Measurements from ENCODE around the gene RAB31. TPM values are rescaled to one million over a fixed set of nuclear protein-coding genes. Genes with fewer than 3 reads are reported as not detected.

The RAB31 gene
- polyA plus RNA-seq, 1 donor (not counting 4 experiments of a cell fraction or from before 2014, with no cell fraction given): 47.0 TPM

- TF ChIP-seq CTCF (optimal IDR thresholded peaks at IDR 0.05 in 1 of 3, IDR thresholded peaks at IDR 0.05 in 1 of 3, conservative IDR thresholded peaks at IDR 0.05 in 1 of 3; ENCODE audit: extremely low read depth in 1 of 3, insufficient read depth in 2 of 3, low read length in 3 of 3) (no peak), EZH2 (IDR thresholded peaks at IDR 0.05; ENCODE audit: low read length) (no peak)
- Histone ChIP-seq H3K9me3 (ENCODE audit: control insufficient read depth, low read depth, low read length) (no peaks in the 10 kb centered on the region), H3K79me2 (ENCODE audit: control insufficient read depth, insufficient read depth, low read length) (no peaks in the 10 kb centered on the region), H3K9me1 (ENCODE audit: control insufficient read depth, extremely low read depth, insufficient read depth, low read length) (peaks cover 2% of the 10 kb centered on the region), H3K36me3 (ENCODE audit: control insufficient read depth in 2 of 2, extremely low read depth in 1 of 2, insufficient read depth in 2 of 2, low read length in 2 of 2) (no peaks in the 10 kb centered on the region), H3K27me3 (ENCODE audit: control insufficient read depth, extremely low read depth, insufficient read depth, low read length) (no peaks in the 10 kb centered on the region), H4K20me1 (ENCODE audit: control insufficient read depth, extremely low read depth, insufficient read depth, low read length) (no peaks in the 10 kb centered on the region), H3K27ac (ENCODE audit: control insufficient read depth, insufficient read depth, low read length) (no peak overlapping the region), H2AFZ (ENCODE audit: control insufficient read depth, low read length) (no peak overlapping the region), H3K9ac (ENCODE audit: control insufficient read depth, extremely low read depth, insufficient read depth, low read length) (no peak overlapping the region), H3K4me3 (ENCODE audit: control insufficient read depth in 2 of 3, extremely low read depth in 1 of 3, insufficient read depth in 2 of 3, low read depth in 1 of 3, low read length in 3 of 3) (no peak overlapping the region), H3K4me2 (ENCODE audit: control insufficient read depth, extremely low read depth, insufficient read depth, low read depth, low read length) (no peak overlapping the region), H3K4me1 (ENCODE audit: control insufficient read depth, extremely low read depth, insufficient read depth, low read length) (no peaks in the 10 kb centered on the region)
- dilution Hi-C loops (cut with MboI; ENCODE audit: extremely low pct_ligation_motif_present, low sequenced_read_pairs): no loop called here
- DNase-seq (ENCODE audit: low read depth, low spot score): no peak
- FAIRE-seq: no peak
Measured at GRCh38 chr18:9695605-9696004, 12.5 kb upstream of the RAB31 start.

- no peak overlapping the region for H3K27ac ChIP-seq (ENCODE audit: control insufficient read depth, insufficient read depth, low read length)
- no peaks in the 10 kb centered on the region for H4K20me1 ChIP-seq (ENCODE audit: control insufficient read depth, extremely low read depth, insufficient read depth, low read length)
- dilution Hi-C loops (cut with MboI; ENCODE audit: extremely low pct_ligation_motif_present, low sequenced_read_pairs): no loop called here
- no peak overlapping the region for H3K4me2 ChIP-seq (ENCODE audit: control insufficient read depth, extremely low read depth, insufficient read depth, low read depth, low read length)
- H3K9ac ChIP-seq (ENCODE audit: control insufficient read depth, extremely low read depth, insufficient read depth, low read length): no peak overlapping the region
- no peaks in the 10 kb centered on the region for H3K9me3 ChIP-seq (ENCODE audit: control insufficient read depth, low read depth, low read length)
- DNase-seq (ENCODE audit: low read depth, low spot score) (no peak), FAIRE-seq (no peak)
- peaks cover 2% of the 10 kb centered on the region for H3K9me1 ChIP-seq (ENCODE audit: control insufficient read depth, extremely low read depth, insufficient read depth, low read length)
- H3K36me3 ChIP-seq (ENCODE audit: control insufficient read depth in 2 of 2, extremely low read depth in 1 of 2, insufficient read depth in 2 of 2, low read length in 2 of 2): no peaks in the 10 kb centered on the region
- no peaks in the 10 kb centered on the region for H3K4me1 ChIP-seq (ENCODE audit: control insufficient read depth, extremely low read depth, insufficient read depth, low read length)
- H3K4me3 ChIP-seq (ENCODE audit: control insufficient read depth in 2 of 3, extremely low read depth in 1 of 3, insufficient read depth in 2 of 3, low read depth in 1 of 3, low read length in 3 of 3): no peak overlapping the region
- H3K27me3 ChIP-seq (ENCODE audit: control insufficient read depth, extremely low read depth, insufficient read depth, low read length): no peaks in the 10 kb centered on the region
- TF ChIP-seq EZH2 (IDR thresholded peaks at IDR 0.05; ENCODE audit: low read length) (no peak), CTCF (optimal IDR thresholded peaks at IDR 0.05 in 1 of 3, IDR thresholded peaks at IDR 0.05 in 1 of 3, conservative IDR thresholded peaks at IDR 0.05 in 1 of 3; ENCODE audit: extremely low read depth in 1 of 3, insufficient read depth in 2 of 3, low read length in 3 of 3) (no peak)
- no peaks in the 10 kb centered on the region for H3K79me2 ChIP-seq (ENCODE audit: control insufficient read depth, insufficient read depth, low read length)
- H2AFZ ChIP-seq (ENCODE audit: control insufficient read depth, low read length): no peak overlapping the region
Measured at GRCh38 chr18:9696112-9696511, 12.0 kb upstream of the RAB31 start.

Data from keratinocyte (primary cell).